HepG2 (cell line): ENCODE measurements around the gene ETF1. TPM values are rescaled to one million over a fixed set of nuclear protein-coding genes. Genes with fewer than 3 reads are reported as not detected.

ENCODE experiments used
- FOXM1 ChIP-seq: sonication (generic); formaldehyde crosslinking; IDR thresholded peaks from 2 replicates; pipeline ENCODE4 v1.5.0; 2020; ENCODE audit warnings: missing genetic modification reagents
- FOXP1 ChIP-seq, 2 experiments: fragments of 450-650 bp in 1 of 2; IDR thresholded peaks; 2 replicates each; pipeline ENCODE4 v1.6.1; 2017 to 2018; ENCODE audit warnings: antibody characterized with exemption in 1 of 2
- JARID2 ChIP-seq: sonication (generic); formaldehyde crosslinking; IDR thresholded peaks from 2 replicates; pipeline ENCODE4 v1.8.1; 2023; ENCODE audit warnings: missing genetic modification reagents, inconsistent platforms; ENCODE audit not compliant: insufficient replicate concordance
- MTERF4 ChIP-seq: sonication (generic); formaldehyde crosslinking; IDR thresholded peaks from 2 replicates; pipeline ENCODE4 v1.8.0; 2023; ENCODE audit warnings: mild to moderate bottlenecking, missing genetic modification reagents
- NFE2L2 ChIP-seq: fragments of 150-350 bp; IDR thresholded peaks from 2 replicates; pipeline ENCODE4 v1.6.1; 2014; ENCODE audit warnings: low read length
- PRMT3 ChIP-seq: sonication (generic); formaldehyde crosslinking; IDR thresholded peaks from 2 replicates; pipeline ENCODE4 v1.8.1; 2022; ENCODE audit warnings: low read depth, mild to moderate bottlenecking, moderate library complexity, missing genetic modification reagents, borderline replicate concordance
- SNAI1 ChIP-seq: sonication (generic); formaldehyde crosslinking; IDR thresholded peaks from 2 replicates; pipeline ENCODE4 v1.5.0; 2020; ENCODE audit warnings: mild to moderate bottlenecking, missing genetic modification reagents, borderline replicate concordance
- ZBTB34 ChIP-seq: sonication (generic); formaldehyde crosslinking; IDR thresholded peaks from 2 replicates; pipeline ENCODE4 v1.8.0; 2022; ENCODE audit warnings: mild to moderate bottlenecking, missing genetic modification reagents
- ZKSCAN8 ChIP-seq: IDR thresholded peaks from 2 replicates; pipeline ENCODE4 v1.6.1; 2016; ENCODE audit warnings: borderline replicate concordance, missing genetic modification reagents, missing compliant biosample characterization
- ZNF124 ChIP-seq: sonication (generic); formaldehyde crosslinking; IDR thresholded peaks from 2 replicates; pipeline ENCODE4 v1.4.0; 2020; ENCODE audit warnings: missing genetic modification reagents
- ZNF138 ChIP-seq: sonication (generic); formaldehyde crosslinking; IDR thresholded peaks from 2 replicates; pipeline ENCODE4 v1.5.0; 2020; ENCODE audit warnings: mild to moderate bottlenecking, low read depth, missing genetic modification reagents
- ZNF333 ChIP-seq: sonication (generic); formaldehyde crosslinking; IDR thresholded peaks from 2 replicates; pipeline ENCODE4 v1.4.0; 2020; ENCODE audit warnings: mild to moderate bottlenecking, missing genetic modification reagents, borderline replicate concordance
- ZNF709 ChIP-seq: sonication (generic); formaldehyde crosslinking; IDR thresholded peaks from 2 replicates; pipeline ENCODE4 v1.5.0; 2020; ENCODE audit warnings: mild to moderate bottlenecking, missing genetic modification reagents
- polyA plus RNA-seq, 8 experiments: library from polyadenylated mRNA; depleted of rRNA in 3 of 8; stranded (reverse) in 7 of 8; unstranded in 1 of 8; fragments of >200 nt; fragmentation: Illumina TruSeq in 4 of 8; extraction: Trizol in 4 of 8; gene quantifications; 2 replicates each; pipeline versions ENCODE4 v1.2.1 to v1.2.3, GENCODE V29; 2011 to 2016; ENCODE audit warnings: low read depth in 4 of 8, missing spikeins in 1 of 8, mixed read lengths in 1 of 8; ENCODE audit not compliant: insufficient read depth in 1 of 8
- total RNA-seq, 5 experiments: library from RNA; depleted of rRNA; stranded (reverse); fragments of >200 nt; fragmentation: Illumina TruSeq; extraction: Trizol; gene quantifications; 2 replicates each; pipeline ENCODE4 v1.2.3, GENCODE V29; 2016; ENCODE audit warnings: low read depth in 1 of 5
- TF ChIP-seq, protein P1 (sequence below): sonication (generic); formaldehyde crosslinking; IDR thresholded peaks from 2 replicates; pipeline ENCODE4 v1.9.0; 2021; ENCODE audit warnings: mild to moderate bottlenecking, missing genetic modification reagents
- TF ChIP-seq, protein P2 (sequence below): sonication (generic); formaldehyde crosslinking; IDR thresholded peaks from 2 replicates; pipeline ENCODE4 v1.8.1; 2023; ENCODE audit warnings: mild to moderate bottlenecking, moderate library complexity, missing genetic modification reagents

ETF1 gene
- total and polyA plus RNA-seq, 2 of the 13 experiments (the other 11 are each of a cell fraction or from before 2014, with no cell fraction given) = 52.1 to 184 TPM

DNA sequence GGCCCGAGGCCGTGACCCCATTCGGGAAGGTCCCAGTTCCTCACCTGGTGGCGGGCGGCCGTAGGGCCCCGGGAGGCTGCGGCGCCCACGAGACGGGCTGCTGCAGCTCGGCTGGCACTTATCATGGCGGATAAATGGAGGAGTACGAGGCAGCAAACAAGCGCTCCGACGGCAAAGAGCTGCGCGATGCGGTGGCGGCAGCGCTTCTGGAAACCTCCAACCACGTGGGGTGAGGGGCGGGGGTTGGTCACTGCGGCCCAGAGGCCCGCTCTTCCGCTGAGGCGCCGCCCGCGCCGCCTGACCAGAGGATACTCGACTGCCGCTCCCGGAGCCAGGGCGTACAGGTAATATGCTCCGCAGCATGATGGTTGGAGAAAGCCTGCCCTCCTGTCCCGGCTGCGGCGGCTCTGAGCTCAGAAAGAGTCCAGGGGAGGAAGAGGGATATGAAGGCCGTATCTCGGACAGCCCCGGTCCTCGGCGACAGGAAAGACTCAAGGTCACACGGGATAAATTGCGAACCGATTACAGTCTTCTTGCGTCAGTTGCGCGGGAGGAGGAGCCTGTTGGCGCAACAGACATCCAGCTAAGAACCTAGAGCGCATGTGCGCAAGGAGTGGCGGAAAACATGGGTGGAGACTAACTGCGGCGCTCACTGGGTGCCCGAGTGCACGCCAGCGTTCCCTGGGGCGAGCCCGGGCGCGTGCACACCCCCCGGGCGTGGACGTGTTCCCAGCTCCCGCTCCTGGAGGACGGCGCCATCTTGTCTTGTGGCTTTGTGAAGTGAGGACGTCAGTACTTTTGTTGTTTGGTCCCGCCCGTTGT lies 32.4 kb upstream of the ETF1 start, which contains the start of gene HSPA9 (continued):
- TF ChIP-seq, protein P1, sequence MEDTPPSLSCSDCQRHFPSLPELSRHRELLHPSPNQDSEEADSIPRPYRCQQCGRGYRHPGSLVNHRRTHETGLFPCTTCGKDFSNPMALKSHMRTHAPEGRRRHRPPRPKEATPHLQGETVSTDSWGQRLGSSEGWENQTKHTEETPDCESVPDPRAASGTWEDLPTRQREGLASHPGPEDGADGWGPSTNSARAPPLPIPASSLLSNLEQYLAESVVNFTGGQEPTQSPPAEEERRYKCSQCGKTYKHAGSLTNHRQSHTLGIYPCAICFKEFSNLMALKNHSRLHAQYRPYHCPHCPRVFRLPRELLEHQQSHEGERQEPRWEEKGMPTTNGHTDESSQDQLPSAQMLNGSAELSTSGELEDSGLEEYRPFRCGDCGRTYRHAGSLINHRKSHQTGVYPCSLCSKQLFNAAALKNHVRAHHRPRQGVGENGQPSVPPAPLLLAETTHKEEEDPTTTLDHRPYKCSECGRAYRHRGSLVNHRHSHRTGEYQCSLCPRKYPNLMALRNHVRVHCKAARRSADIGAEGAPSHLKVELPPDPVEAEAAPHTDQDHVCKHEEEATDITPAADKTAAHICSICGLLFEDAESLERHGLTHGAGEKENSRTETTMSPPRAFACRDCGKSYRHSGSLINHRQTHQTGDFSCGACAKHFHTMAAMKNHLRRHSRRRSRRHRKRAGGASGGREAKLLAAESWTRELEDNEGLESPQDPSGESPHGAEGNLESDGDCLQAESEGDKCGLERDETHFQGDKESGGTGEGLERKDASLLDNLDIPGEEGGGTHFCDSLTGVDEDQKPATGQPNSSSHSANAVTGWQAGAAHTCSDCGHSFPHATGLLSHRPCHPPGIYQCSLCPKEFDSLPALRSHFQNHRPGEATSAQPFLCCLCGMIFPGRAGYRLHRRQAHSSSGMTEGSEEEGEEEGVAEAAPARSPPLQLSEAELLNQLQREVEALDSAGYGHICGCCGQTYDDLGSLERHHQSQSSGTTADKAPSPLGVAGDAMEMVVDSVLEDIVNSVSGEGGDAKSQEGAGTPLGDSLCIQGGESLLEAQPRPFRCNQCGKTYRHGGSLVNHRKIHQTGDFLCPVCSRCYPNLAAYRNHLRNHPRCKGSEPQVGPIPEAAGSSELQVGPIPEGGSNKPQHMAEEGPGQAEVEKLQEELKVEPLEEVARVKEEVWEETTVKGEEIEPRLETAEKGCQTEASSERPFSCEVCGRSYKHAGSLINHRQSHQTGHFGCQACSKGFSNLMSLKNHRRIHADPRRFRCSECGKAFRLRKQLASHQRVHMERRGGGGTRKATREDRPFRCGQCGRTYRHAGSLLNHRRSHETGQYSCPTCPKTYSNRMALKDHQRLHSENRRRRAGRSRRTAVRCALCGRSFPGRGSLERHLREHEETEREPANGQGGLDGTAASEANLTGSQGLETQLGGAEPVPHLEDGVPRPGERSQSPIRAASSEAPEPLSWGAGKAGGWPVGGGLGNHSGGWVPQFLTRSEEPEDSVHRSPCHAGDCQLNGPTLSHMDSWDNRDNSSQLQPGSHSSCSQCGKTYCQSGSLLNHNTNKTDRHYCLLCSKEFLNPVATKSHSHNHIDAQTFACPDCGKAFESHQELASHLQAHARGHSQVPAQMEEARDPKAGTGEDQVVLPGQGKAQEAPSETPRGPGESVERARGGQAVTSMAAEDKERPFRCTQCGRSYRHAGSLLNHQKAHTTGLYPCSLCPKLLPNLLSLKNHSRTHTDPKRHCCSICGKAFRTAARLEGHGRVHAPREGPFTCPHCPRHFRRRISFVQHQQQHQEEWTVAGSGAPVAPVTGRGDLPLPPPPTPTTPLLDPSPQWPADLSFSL (CRISPR knock-in tag) = no peak
- TF ChIP-seq ZBTB34 = no peak
- peak; percentile 93; the same call in 1 of the 2 replicates for TF ChIP-seq ZNF709
- TF ChIP-seq ZKSCAN8 = 0 out of 2 replicates have a peak, but pooled peaks have one; percentile 12
- TF ChIP-seq PRMT3 = peak; percentile 19; the same call in 1 of the 2 replicates
- TF ChIP-seq MTERF4 (CRISPR knock-in tag) = peak; percentile 83; the same call in 1 of the 2 replicates
- peak; percentile 64 for TF ChIP-seq ZNF333 (CRISPR knock-in tag)
- no peak for TF ChIP-seq NFE2L2
- TF ChIP-seq, protein P2, sequence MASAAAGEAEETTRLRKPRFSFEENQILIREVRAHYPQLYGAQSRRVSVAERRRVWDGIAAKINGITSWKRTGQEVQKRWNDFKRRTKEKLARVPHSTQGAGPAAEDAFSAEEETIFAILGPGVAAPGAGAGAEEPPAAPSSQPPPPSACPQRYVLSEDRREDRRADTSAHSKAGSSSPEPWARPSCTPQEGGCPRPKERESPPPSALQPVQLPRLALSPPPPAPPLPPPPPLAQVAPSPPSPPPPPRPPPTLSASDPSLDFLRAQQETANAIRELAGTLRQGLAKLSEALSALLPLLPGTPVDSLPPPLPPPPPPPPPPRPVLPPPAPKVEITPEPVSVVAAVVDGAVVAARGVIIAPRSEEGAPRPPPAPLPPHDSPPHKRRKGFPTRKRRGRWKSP (CRISPR knock-in tag) = peak; percentile 94
- no peak for TF ChIP-seq FOXP1 (IDR thresholded peaks at IDR 0.05)
- 0 out of 2 replicates have a peak, but pooled peaks have one; percentile 19 for TF ChIP-seq FOXP1 (CRISPR knock-in tag; IDR thresholded peaks at IDR 0.05)
- peak; percentile 38; the same call in 1 of the 2 replicates for TF ChIP-seq SNAI1
- TF ChIP-seq ZNF124 = peak; percentile 46; the same call in 1 of the 2 replicates
- no peak for TF ChIP-seq FOXM1
- peak; percentile 71 for TF ChIP-seq JARID2 (CRISPR knock-in tag)
- TF ChIP-seq ZNF138 (CRISPR knock-in tag) = 0 out of 2 replicates have a peak, but pooled peaks have one; percentile 31
- TF ChIP-seq, all 625 proteins: peak for 391
